Loucy (cell line): ENCODE data around the gene WHAMM.

Experiments used
- CTCF ChIP-seq: fragments of 200-600 bp; sonication (generic); conservative IDR thresholded peaks from 2 replicates; pipeline ENCODE4 v1.5.1; 2014; ENCODE audit warnings: mild to moderate bottlenecking, antibody characterized with exemption, low read length
- EZH2phosphoT487 ChIP-seq: fragments of 200-600 bp; IDR thresholded peaks from 2 replicates; pipeline ENCODE4 v1.6.1; 2018; ENCODE audit warnings: antibody characterized with exemption, mild to moderate bottlenecking, moderate library complexity, borderline replicate concordance

DNA sequence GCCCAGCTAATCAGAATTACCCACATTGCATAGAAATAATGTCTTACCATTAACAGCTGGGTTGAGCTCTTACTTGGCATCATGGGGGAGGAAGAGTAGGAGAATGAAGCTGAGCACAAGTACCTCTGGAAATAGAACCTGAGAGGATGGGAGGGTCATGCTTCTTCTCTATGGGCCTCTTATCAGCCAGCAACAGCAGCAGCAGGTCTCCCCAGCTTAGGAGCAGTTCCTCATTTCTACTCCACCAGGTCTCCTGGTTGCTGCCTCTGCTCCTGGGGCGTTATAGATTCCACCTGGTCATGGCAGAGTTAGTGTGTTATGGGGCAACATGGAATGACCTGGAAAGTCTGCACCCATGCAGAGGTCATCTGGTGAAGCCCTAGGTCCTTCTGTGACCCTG lies 6.9 kb upstream of the WHAMM start:
- TF ChIP-seq CTCF: no peak
- TF ChIP-seq EZH2phosphoT487: no peak
